ENCODE measurements around the gene C17orf67.

C17orf67 gene

DNA sequence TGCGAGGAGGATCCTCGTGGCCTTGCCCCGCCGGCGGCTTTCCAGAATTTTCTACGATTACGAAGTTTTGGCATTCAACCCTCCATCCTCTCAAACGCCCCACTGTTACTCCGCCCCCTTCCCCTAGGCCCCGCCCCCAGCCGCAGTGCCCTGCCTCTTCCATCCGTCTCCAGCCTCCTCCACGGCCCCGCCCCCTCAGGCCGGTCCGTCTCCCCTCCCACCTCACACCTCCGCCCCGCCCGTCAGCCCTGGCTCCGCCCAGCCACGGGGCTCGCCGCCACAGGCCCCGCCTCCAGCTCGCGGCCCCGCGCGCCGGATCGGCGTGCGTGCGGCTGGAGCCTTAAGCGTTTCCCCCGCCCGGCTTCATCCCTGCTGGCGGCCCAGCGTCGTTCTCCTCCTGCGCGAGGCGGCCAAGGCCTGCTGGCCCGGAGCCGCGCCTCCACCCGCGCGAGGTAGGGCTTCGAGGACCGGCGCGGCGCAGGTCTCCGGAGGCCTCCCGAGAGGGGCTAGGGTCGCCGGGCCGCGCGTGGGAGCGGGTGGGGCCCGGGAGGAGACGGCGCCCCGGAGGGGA, at the start of gene C17orf67, which contains the start of gene DGKE:
C17orf67 (minus strand) TSS at position 112 of the 571 bp plus-strand sequence. CDS start 18,110 bp downstream, outside the sequence.
DGKE (plus strand) TSS at position 343 of the 571 bp plus-strand sequence. CDS start 645 bp downstream, outside the sequence.
- peak; percentile 99 for DNase-seq

DNA sequence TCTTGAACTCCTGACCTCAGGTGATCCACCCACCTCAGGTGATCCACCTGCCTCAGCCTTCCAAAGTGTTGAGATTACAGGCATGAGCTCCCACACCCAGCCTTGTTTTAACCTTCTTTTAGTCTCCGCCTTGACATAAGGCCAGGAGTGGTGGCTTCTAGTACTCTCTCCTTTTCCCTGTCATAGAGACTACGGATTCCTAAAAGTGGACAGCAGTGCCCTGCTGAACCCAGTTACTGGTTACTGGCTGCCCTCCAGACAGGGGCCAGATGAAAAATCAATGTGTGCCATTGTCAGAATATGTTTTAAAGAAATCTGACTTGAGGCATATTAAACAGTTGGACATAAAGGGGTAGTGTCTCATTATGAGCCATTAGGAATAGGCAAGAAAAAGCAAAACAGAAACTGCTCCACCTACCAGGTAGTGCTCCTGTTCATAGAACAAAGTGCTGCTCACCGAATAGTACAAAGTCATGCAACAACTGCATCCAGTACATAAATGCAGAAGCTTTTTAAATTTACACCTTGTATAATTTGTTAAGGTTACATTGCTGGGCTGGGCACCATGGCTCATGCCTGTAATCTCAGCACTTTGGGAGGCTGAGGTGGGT, 48.1 kb upstream of the C17orf67 start:
- DNase-seq: no peak

DNA sequence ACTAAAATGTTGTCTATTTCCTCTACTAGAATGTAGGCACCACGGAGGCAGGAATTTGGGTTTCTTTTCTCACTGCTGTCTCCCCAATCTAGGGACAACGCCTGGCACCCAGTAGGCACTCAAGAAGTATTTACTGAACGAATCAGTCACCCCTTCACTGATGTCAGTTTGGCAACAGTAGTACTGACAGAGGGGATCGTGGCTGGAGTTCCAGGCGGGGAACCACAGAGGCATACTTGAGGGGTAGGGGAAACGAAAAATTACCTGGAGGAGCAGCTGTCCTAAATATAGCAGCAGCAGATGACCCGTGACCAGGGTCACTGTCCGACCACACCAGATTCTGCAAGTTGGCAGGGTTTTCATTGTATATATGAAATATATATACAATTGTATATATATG, 46.9 kb upstream of the C17orf67 start:
- DNase-seq: no peak

DNA sequence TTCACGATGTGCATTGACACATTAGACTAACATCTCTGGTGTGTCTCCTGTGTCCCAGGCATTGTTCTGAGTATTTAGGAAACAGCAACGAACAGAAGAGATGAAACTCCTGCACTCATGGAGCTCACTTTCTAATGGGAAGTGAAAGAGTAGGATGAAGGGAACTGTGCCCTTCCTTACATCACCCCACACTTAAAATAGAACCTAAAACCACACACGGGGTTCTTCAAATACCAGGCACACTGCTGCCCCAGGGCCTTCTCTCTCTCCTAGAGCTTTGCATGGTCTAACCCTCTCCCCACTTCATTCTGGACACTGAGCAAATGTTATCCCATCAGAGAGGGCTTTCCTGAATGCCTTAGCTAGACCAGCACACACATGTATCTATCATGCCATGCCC, 46.4 kb upstream of the C17orf67 start:
- DNase-seq: no peak

DNA sequence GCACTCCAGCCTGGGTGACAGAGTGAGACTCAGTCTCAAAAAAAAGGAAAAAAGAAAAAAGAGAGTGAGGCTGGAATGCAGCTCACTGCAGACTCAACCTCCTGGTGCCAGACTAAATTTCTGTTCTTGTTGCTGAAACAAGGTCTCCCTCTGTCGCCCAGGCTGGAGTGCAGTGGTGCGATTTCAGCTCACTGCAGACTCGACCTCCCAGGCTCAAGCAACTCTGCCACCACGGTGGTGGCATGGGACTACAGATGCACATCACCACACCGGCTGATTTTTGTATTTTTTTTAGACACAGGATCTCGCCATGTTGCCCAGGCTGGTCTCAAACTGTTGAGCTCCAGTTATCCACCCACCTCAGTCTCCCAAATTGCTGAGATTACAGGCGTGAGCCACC, 45.6 kb upstream of the C17orf67 start:
- no peak for DNase-seq

- no peak for DNase-seq
Measured at GRCh38 chr17:56876766-56877179, 43.1 kb upstream of the C17orf67 start.

GRCh38 chr17:56870081-56870651, 36.4 kb upstream of the C17orf67 start:
- no peak for DNase-seq

- no peak for DNase-seq
Measured at GRCh38 chr17:56868716-56869115, 35.0 kb upstream of the C17orf67 start.

DNA sequence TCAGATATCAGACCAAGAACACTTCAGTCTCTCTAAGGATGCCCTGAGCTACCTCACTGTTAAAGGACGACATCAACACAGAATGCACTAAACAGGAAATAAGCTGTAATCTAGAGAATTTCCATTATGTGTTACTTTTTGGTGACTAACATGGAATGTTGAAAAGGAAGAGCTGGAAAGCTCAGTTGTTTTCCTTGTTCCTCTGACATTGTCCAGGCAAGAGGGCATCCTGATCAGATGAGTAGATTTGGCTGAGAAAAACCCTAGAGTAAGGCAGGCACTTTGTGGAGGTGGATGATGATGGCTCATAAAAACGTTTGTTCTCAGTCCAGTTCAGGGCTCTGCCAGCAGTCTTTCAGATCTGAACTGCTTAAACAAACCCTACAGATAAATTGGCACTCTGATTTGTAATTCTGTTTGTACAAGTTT, 34.2 kb upstream of the C17orf67 start:
- no peak for DNase-seq

DNA sequence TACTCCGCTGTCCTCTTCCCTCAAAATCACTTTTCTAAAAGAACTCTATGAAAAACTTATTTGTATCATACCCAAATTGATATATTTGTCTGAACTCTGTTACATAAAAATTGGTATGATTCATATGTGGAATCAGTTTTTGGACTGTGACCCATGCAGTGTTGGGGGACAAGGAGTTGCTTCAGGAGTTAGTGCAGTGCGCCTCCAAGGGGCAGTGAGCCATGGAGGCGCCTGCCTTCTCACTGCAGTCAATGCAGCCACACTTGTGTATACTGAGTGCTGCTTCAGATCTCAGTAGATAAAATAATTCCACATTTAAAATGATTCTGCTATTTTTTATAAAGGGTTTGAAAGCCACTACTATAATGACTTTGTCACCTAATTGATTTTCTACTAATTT, 32.8 kb upstream of the C17orf67 start:
- no peak for DNase-seq

- DNase-seq: no peak
Measured at GRCh38 chr17:56866076-56866475, 32.4 kb upstream of the C17orf67 start.

DNA sequence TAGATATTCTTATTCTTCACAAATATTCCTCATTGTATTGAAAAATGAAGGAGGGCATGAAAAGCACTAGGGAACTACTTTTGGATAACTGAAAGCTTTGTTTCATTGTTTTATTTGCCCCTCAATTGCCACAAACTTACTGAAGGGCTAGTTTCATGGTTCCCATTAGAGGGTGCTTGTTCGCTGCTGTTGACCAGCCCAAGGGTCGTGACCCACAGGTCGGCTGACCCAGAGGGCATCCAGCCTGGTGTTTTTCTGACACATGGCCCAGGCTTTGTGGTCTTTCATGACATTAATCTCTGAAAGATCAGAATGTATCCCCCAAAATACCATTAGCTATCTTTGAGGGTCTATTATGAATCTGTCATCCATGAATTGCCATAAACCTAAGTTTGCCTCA, 30.3 kb upstream of the C17orf67 start:
- no peak for DNase-seq

DNA sequence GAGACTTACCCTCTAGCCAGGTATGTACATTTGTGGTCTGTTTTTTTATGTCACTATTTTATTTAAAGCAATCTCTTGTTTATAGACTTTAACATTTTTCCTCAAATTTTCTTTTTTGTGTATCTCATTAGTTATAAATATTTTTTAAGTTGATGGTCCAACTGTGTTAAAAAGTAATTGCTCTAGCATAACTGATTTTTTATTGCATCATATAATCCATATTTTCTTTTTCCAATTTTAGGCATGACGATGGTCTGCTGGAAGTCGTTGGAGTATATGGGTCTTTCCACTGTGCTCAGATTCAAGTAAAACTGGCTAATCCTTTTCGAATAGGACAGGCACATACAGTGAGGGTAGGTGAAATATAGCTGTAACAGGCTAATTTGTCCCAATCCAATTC, 28.2 kb upstream of the C17orf67 start:
- no peak for DNase-seq

DNA sequence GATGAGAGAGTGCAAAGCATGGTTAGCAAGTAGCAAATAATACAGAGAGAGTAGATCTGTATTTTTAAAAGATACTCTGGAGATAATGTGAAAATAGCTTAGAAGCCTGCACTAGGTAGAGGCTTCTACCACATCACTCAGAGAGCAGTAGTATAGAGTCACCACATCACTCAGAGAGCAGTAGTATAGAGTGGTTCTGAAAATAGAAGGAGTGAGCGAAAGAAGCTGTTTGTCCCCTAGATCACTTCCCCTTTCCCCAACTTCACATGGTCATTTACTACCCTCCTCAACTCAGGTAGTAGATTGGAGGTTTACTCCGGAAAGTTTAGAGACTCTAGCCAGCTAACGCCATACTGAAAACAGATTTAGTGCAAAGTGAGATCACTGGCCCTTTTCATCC, 17.3 kb upstream of the C17orf67 start:
- DNase-seq: no peak

- DNase-seq: no peak
Measured at GRCh38 chr17:56850591-56850990, 16.9 kb upstream of the C17orf67 start.

- no peak for DNase-seq
Measured at GRCh38 chr17:56849131-56849530, 15.4 kb upstream of the C17orf67 start.

- no peak for DNase-seq
Measured at GRCh38 chr17:56847106-56847505, 13.4 kb upstream of the C17orf67 start.

GRCh38 chr17:56845934-56846333, 12.2 kb upstream of the C17orf67 start:
- DNase-seq: no peak

- DNase-seq: no peak
Measured at GRCh38 chr17:56842577-56842976, 8.9 kb upstream of the C17orf67 start.

- no peak for DNase-seq
Measured at GRCh38 chr17:56838687-56839086, 5.0 kb upstream of the C17orf67 start.

GRCh38 chr17:56835264-56835585, 1.5 kb upstream of the C17orf67 start:
- no peak for DNase-seq

DNA sequence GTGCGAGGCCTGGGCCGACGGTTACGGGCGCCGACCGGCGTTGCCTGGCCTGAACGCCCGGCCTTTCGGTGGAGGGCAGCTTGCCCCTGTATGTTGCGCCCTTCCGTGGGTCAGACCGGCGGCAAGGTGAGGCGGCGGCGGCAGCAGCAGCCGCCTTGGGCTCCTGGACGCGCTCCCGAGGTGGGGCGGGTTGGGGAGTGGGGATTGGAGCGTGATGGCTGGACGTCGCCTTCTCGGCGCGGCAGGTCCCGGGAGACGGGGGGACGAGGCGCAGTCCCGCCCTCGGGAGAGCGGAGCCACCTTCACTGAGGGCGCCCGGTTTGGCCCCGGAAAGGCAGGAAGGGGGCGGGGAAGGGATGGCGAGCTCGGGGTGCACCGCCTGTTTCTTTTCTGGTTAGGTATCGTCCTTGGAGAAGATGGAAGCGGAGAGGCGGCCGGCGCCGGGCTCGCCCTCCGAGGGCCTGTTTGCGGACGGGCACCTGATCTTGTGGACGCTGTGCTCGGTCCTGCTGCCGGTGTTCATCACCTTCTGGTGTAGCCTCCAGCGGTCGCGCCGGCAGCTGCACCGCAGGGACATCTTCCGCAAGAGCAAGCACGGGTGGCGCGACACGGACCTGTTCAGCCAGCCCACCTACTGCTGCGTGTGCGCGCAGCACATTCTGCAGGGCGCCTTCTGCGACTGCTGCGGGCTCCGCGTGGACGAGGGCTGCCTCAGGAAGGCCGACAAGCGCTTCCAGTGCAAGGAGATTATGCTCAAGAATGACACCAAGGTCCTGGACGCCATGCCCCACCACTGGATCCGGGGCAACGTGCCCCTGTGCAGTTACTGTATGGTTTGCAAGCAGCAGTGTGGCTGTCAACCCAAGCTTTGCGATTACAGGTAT, 902 bp upstream of the C17orf67 start:
- DNase-seq: peak; percentile 72

DNA sequence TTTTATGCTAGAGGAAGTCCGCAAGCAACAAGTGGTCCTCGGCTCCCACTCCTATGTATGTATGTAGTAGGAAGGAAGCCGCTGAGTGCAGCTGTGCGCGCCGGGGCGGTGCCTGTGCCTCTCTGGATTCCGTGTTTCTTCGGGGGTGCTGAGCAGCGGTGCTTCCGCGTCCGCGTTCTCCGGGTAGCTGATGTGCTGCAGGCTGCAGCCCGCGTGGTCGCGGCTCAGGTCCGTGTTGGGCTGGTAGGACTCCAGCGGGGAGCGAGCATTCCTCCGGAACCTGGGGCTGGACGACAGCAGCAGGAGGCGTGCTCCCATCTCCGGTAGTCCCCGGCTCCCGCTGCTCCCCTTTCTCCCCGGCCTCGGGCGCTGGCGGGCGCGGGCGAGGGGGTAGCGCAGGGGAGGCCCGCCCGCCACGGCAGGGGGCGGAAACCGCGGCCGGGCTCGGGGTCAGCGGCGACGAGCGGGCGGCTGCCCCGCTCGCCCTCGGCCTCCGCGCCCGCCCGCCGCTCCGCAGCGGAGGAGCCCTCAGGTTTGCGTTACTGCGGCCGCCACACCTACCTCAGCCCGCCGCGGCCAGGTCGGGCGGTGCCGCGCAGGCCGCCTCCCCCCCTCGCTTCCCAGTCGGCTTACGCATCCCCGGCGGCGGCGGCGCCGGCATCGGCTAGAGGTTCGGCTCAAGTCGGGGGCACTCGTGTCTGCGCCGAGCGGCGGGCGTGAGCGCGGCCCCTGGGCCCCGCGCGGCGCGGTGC, 487 bp downstream of the C17orf67 start:
- DNase-seq: peak; percentile 64

Measured in activated CD4-positive, alpha-beta T cell treated with anti-CD3 and anti-CD28 coated beads, Interleukin-2, amount 50 U/mL, for 1 hour (primary cell).